GM18867 (cell line): Measurements from ENCODE around the gene PLAAT5.
"Not testable (repeated sequence)": the region's sequence is repeated elsewhere in the genome, so short reads cannot be mapped to it uniquely, and the experiment has no call there.

Experiments
- ATAC-seq: cut with Tn5 transposase; IDR thresholded peaks from one replicate; pipeline ENCODE4 v1.9.1; 2021; ENCODE audit warnings: mild to moderate bottlenecking, moderate library complexity; ENCODE audit not compliant: unreplicated experiment

Gene PLAAT5

DNA sequence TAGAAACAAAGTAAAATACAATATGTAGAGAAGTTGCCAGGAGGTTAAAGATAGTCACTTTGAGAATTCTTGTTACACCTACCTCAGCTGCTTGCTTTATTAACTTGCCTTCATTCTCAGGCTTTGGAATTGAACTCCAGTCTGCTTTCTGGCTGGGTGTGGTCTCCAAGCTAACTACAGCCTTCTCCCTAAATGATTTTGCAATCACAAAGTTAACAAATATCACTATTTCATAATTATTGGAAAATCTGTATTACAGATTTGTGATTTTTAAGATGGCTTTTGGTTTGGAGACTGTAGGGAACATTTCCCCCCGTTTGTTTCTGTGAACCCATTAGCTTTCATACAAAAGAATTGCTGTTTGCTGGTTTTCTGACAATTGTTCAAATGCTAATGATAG is 2.2 kb downstream of the PLAAT5 start:
- ATAC-seq = no peak

DNA sequence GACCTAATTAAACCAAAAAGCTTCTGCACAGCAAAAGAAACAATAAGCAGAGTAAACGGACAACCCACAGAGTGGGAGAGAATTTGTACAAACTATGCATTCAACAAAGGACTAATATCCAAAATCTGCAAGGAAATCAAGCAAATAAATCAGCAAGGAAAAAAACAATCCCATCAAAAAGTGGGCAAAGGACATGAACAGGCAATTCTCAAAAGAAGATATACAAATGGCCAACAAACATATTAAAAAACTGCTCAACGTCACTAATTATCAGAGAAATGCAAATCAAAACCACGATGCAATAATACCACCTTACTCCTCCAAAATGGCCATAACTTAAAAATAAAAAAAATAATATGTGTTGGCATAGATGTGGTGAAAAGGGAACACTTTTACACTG is 5.2 kb downstream of the PLAAT5 start:
- no peak for ATAC-seq

DNA sequence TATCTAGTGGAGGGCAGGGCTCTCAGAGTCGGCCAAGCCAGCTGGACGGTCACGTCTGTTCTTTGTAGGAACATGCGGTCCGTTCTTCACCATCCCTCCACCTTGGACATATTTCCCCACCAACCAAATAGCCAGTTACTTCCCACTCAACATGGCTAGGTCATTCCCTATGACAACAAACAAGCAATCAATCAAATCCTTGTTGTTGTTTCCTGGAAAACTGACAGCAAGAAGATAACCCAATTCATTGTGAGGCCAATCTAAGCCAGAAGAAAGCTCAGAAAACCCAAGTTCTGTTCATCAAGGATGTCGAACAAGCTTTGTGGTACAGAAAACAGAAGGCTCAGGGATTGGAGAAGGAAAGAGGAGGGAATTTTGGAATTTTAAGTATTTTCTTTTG is 10.9 kb downstream of the PLAAT5 start:
- no peak for ATAC-seq

DNA sequence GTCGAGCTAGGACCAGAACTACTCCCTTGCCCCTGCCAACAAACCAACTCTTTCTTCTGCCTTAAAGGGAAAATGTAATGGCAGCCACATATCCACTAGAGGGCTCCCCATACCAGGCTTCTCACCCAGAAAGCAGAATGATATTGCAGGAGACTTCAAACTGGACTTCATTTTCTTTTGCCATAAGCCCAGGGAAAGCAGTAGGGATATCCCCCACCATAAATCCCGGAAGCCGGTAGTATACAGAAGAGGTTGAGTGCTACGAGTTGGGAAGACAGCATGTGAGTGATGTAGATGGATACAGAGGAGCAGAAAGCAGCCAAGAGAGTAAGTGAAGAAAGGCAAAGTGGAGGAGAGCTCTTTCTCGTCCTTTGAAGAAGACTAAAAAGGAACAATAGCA is 12.1 kb downstream of the PLAAT5 start:
- ATAC-seq = no peak

DNA sequence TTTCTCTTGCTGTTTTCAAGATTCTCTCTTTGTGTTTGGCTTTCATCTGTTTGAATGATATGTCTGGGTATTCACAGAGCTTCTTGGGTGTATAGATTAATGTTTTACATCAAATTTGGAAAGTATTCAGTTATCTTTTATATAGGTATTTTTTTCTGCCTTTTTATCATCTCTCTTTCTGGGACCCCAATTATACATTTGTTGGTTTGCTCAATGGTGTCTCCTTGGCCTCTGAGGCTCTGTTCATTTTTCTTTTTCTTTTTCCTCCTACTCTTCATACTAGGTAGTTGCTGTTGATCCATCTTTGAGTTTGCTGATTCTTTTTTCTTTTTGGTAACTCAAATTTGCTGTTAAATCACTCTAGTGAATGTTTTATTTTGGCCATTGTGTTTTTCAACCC is 14.3 kb downstream of the PLAAT5 start:
- no peak for ATAC-seq

DNA sequence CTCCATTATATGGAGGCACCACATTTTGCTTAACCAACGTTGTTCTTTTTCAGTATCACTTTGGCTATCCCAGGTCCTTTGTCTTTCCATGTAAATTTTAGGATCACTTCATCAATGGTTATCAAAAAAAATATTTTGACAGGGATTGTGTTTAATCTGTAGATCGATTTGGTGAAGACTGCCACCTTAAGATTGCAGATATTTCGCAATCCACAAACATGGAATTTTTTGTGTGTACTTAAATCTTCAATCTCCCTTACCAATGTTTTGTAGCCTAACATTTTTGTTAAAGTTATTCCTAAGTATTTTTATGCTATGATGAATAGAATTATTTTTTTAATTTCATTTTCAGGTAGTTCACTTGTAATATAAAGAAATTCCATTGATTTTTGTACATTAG is 18.6 kb downstream of the PLAAT5 start:
- ATAC-seq = no peak

DNA sequence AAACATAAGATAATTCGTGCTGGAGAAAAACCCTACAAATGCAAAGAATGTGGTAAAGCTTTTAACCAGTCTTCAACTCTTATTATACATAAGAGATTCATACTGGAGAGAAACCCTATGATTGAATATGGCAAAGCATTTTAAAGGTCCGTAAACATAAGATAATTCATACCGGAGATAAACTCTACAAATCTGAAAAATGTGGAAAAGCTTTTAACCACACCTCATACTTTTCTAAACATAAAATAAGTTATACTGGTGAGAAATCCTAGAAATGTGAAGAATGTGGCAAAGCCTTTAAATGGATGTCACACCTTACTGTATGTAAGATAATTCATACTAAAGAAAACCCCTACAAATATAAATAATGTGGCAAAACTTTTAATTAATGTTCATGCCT is 20.7 kb downstream of the PLAAT5 start:
- no peak for ATAC-seq

DNA sequence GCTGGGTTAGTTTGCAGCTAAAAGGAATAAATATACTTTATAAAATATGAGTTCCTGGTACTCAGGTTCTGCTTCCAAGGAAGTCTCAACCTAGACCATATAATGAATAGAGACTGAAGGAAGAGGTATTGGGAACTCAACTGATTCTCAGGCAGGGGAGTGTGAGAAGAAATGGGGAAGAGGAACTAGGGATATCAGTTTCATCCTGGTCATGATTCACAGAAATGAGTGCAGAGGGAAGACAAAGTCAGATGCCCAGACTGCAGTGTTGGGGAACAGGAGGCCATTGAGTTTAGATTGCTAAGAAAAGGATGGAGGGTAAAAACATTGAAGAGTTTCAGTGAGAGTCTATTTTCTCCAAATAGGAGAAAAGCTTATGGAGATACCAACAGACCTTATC is 28.8 kb downstream of the PLAAT5 start:
- ATAC-seq = no peak

DNA sequence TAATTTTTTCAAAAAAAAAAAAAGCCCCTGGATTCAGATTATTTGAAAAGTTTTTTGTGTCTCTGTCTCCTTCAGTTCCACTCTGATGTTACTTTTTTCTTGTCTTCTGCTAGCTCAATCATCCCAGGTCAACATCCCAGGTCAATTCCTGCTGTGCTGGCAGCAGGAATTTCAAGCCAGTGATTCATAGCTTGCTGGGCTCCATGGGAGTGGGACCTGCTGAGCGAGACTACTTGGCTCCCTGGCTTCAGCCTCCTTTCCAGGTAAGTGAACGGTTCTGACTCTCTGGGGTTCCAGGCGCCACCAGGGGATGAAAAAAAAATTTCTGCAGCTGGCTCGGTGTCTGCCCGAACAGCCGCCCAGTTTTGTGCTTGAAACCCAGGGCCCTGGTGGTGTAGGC is 31.4 kb downstream of the PLAAT5 start:
- no peak for ATAC-seq

DNA sequence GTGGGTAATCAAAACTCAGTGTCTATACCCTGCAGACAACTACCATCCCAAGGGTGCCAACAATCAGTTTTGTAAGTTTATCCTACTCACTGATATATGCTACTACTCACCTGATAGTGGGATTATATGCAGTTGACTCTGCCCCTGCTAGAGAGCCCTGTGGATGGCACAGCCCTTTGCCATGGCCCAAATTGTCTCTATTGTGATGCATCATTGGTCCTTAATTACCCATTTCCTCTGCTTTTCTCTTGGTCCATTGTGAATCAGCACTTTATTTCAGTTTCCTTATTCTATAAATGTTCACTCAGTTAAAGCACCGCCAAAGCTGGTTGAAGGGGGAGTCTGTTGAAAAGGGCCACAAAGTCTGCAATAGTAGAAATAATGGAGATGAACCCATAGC is 42.3 kb downstream of the PLAAT5 start:
- no peak for ATAC-seq

DNA sequence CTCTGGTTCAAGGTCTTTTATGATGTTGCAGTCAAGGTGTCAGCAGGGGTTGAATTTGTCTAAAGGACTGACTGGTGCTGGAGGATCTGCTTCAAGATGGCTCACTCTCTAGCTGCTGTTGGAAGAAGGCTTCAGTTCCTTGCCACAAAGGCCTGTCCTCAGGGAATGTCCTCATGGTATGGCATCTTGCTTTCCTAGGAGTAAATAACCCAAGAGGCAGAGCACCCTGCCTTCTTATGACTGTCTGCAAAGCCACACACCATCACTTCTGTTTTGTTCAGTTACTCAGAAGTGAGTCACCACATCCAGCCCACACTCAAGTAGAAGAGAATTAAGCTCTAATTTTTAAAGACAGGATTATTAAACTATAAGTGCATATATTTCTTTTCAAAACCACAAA is 45.2 kb downstream of the PLAAT5 start:
- ATAC-seq = no peak

DNA sequence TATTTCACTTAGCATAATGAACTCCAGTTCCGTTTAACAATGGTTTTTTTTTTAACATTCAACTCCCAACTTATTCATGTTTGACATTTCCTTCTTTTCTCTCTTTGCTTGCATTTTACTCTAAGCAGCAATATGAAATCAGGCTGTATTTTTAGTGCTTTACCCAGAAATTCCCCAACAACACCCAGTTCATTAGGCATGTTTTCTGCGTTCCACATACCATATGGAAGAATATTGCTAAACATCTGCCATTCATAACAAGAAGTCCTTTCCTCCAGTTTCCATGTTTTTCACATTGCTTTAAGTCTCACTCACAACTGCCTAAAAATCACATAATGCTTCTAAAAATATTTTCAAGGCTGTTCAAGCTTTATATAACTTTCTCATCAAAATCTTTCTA is 45.8 kb downstream of the PLAAT5 start:
- ATAC-seq = no peak

DNA sequence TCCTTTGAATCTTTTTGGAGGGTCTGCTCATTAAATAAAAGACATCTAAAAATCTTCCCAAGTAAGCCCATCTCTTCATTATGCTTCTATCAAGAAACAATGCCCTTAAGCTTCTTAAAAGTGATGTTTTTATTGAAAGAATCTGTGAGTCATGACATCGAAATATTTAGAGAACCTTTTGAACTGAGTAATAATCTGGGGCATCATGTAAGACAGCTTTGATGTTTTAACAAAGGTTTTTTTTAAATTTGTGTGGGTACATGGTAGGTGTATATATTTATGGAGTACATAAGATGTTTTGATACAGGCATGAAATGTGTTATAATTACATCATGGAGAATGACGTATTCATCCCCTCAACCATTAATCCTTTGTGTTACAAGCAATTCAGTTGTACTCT is 46.8 kb downstream of the PLAAT5 start:
- ATAC-seq = no peak

DNA sequence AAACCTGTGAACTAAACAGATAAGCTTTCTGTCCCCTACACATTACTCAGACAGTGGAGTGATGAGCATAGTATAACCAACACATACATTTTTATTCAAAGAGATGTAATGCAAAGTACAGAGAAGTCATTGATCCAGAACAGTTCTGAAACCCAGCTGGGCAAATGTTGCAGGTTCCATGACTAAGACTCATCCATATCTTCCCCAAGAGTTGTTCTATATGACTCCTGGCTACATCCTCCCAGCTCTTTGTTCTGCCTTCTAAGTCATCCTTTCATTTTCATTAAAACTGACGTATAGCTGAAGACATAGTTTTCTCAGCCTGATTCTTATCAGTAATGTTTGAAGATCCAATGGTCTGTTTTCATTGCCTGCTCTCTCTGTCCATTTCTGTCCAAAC is 47.3 kb downstream of the PLAAT5 start:
- no peak for ATAC-seq

DNA sequence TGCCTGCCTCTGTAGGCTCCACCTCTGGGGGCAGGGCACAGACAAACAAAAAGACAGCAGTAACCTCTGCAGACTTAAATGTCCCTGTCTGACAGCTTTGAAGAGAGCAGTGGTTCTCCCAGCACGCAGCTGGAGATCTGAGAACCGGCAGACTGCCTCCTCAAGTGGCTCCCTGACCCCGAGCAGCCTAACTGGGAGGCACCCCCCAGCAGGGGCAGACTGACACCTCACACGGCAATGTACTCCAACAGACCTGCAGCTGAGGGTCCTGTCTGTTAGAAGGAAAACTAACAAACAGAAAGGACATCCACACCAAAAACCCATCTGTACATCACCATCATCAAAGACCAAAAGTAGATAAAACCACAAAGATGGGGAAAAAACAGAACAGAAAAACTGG is 55.1 kb downstream of the PLAAT5 start:
- ATAC-seq = not testable (repeated sequence)

DNA sequence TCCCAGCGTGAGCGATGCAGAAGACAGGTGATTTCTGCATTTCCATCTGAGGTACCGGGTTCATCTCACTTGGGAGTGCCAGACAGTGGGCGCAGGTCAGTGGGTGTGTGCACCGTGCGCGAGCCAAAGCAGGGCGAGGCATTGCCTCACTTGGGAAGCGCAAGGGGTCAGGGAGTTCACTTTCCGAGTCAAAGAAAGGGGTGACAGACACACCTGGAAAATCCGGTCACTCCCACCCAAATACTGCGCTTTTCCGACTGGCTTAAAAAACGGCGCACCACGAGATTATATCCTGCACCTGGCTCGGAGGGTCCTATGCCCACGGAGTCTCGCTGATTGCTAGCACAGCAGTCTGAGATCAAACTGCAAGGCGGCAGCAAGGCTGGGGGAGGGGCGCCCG is 55.6 kb downstream of the PLAAT5 start:
- not testable (repeated sequence) for ATAC-seq

DNA sequence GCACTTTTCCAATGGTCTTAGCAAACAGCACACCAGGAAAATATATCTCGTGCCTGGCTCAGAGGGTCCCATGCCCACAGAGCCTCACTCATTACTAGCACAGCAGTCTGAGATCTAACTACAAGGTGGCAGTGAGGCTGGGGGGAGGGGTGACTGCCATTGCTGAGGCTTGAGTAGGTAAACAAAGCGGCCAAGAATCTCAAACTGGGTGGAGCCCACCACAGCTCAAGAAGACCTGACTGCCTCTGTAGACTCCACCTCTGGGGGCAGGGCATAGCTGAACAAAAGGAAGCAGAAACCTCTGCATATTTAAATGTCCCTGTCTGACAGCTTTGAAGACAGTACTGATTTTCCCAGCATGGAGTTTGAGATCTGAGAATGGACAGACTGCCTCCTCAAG is 60.2 kb downstream of the PLAAT5 start:
- ATAC-seq = not testable (repeated sequence)

DNA sequence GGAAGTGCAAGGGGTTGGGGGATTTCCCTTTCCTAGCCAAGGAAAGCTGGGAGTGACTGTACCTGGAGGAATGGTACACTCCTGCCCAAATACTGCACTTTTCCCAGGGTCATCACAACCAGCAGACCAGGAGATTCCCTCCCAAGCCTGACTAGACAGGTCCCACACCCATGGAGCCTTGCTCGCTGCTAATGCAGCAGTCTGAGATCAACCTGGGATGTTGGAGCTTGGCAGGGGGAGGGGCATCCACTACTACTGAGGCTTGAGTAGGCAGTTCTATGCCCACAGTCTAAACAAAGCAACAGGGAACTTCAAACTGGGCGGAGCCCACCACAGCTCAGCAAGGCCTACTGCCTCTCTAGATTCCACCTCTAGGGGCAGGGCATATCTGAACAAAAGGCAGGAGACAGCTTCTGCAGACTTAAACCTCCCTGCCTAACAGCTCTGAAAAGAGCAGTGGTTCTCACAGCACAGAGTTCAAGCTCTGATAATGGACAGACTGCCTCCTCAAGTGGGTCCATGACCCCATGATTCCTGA is 62.9 kb downstream of the PLAAT5 start:
- no peak for ATAC-seq

DNA sequence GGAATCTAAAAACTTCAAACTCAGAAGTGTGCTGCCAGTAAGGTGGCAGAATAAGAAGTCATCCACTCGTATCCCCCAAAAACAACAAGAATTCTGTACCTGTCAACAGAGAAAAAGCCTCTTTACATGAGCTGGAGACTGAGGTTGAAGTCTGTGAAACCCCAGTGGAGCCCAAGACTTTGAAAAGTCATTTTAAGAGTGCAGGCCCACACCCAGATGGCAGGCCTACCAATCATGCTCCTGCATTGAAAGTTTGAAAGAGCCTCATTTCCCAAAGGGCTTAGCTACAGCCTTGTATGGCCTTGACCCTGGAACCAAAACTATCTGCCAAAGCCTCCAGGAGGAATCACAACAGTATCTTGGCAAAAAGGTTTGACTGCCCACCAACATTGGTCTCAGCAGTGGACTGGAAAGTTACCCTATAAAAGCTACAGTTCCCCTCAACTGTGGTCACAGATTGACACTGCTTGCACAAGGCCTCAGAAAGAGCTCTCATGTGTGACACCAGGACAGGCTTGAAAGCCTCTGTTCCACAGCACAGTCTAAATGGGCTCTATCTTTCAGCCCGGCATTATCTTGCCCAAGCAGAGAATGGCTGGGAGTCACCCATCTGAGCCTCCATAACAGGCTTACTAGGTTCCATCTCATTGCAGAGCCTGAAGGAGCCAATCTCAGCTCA is 73.7 kb downstream of the PLAAT5 start:
- no peak for ATAC-seq
